Epithelial cell of esophagus (primary cell): ENCODE results near the gene AHRR.

Source experiments
- DNase-seq: peaks from one replicate; pipeline ENCODE4 v3.0.0; 2010; ENCODE audit warnings: low read depth
- H3K4me3 ChIP-seq: 2 replicates; pipeline ENCODE4 v1.5.1; 2011; ENCODE audit warnings: mild to moderate bottlenecking, low read length, control low read depth
- CTCF ChIP-seq: IDR thresholded peaks from 2 replicates; pipeline ENCODE4 v1.5.1; 2011; ENCODE audit warnings: low read depth, mild to moderate bottlenecking, low read length, control low read depth, inconsistent platforms; ENCODE audit not compliant: insufficient read depth; ENCODE audit errors: missing control alignments

The AHRR gene

GRCh38 chr5:322942-323879, 1.7 kb downstream of the AHRR start:
- H3K4me3 ChIP-seq = no peak overlapping the region
- DNase-seq = peak; percentile 27
- no peak for TF ChIP-seq CTCF

GRCh38 chr5:324736-325612, 3.5 kb downstream of the AHRR start:
- no peak overlapping the region for H3K4me3 ChIP-seq
- TF ChIP-seq CTCF = no peak

GRCh38 chr5:326109-326508, 4.6 kb downstream of the AHRR start:
- H3K4me3 ChIP-seq = no peak overlapping the region
- DNase-seq = no peak
- no peak for TF ChIP-seq CTCF

More at GRCh38 chr5:324736-325612, 3.5 kb downstream of the AHRR start:
- DNase-seq = no peak

- peak; percentile 23 for DNase-seq
- H3K4me3 ChIP-seq = no peak overlapping the region
- TF ChIP-seq CTCF = no peak
Measured at GRCh38 chr5:329121-329735, 7.7 kb downstream of the AHRR start.

- no peak for TF ChIP-seq CTCF
- no peak for DNase-seq
- H3K4me3 ChIP-seq = no peak overlapping the region
Measured at GRCh38 chr5:329768-330167, 8.3 kb downstream of the AHRR start.

GRCh38 chr5:332843-333242, 11.3 kb downstream of the AHRR start:
- TF ChIP-seq CTCF = no peak
- H3K4me3 ChIP-seq = no peak overlapping the region
- DNase-seq = no peak
